Skin epidermis (tissue), 12 donors: ENCODE results near the gene CSNK2A3.
A peak's percentile ranks its signal among the peaks of the same experiment; 100 is the strongest.
"Not testable (repeated sequence)": the region's sequence is repeated elsewhere in the genome, so short reads cannot be mapped to it uniquely, and the experiment has no call there.

Source experiments
- H3K27ac ChIP-seq, 21 experiments: fragments of 200-600 bp; sonication (generic) in 11 of 21; one replicate each; pipeline ENCODE4 v1.5.0; 2020; ENCODE audit warnings: mild to moderate bottlenecking in 3 of 21, inconsistent platforms in 2 of 21, moderate library complexity in 2 of 21
- H3K4me3 ChIP-seq, 7 experiments: fragments of 200-600 bp; sonication (generic) in 2 of 7; one replicate each; pipeline ENCODE4 v1.5.0; 2020; ENCODE audit warnings: inconsistent platforms in 2 of 7, mild to moderate bottlenecking in 2 of 7, moderate library complexity in 1 of 7

CSNK2A3 gene

DNA sequence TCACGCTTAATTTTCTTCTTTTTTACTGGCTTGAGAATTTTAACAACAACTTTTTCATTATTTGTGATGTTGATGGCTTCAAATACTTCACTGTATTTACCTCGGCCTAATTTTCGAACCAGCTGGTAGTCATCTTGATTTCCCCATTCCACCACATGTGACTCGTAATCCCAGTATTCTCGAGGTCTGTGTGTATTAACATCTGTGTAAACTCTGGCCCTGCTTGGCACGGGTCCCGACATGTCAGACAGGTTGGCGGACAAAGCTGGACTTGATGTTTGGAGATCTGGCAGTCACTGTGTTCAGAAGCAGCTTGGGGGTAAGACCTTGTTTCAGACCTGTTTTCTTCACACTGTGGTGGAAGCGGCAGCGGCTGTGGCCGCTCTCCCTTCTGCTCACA, at the start of gene CSNK2A3:
Gene CSNK2A3, minus strand, starts transcription at position 373 of the 400 bp plus-strand sequence. Its CDS starts 131 bp downstream, at position 242.
- not testable (repeated sequence) for H3K27ac ChIP-seq, H3K4me3 ChIP-seq

GRCh38 chr11:11401960-11402535, 49.0 kb upstream of the CSNK2A3 start:
- Histone ChIP-seq H3K27ac (no peak overlapping the region), H3K4me3 (no peak overlapping the region)

- H3K27ac ChIP-seq, result peak overlapping the region in 1 of 21 experiments; percentile 60
Measured at GRCh38 chr11:11400635-11401232, 47.7 kb upstream of the CSNK2A3 start.

GRCh38 chr11:11400121-11400520, 47.1 kb upstream of the CSNK2A3 start:
- H3K27ac ChIP-seq, result peak overlapping the region in 1 of 21 experiments; percentile 60
- H3K4me3 ChIP-seq, result no peak overlapping the region

More at GRCh38 chr11:11400635-11401232, 47.7 kb upstream of the CSNK2A3 start:
- no peak overlapping the region for H3K4me3 ChIP-seq

DNA sequence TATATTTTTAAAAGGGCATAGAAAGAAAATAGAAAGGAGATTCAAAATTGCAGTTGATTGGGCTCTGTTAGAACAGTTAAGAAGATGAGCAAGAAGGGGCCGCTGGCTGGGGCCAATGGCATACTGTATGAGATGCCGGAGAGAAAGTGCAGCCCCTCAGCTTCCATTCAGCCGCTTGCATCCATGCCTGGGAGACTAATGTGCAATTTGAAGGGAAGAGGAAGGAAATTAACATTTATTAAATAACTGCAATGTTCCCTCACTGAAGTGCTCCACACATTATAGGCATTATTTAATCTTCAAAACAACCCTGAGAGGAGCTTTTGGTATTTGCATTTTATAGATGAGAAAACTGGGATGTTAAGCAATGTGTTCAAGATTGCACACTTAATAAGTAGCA, 44.7 kb upstream of the CSNK2A3 start:
- H3K27ac ChIP-seq, result no peak overlapping the region
- H3K4me3 ChIP-seq, result no peak overlapping the region

DNA sequence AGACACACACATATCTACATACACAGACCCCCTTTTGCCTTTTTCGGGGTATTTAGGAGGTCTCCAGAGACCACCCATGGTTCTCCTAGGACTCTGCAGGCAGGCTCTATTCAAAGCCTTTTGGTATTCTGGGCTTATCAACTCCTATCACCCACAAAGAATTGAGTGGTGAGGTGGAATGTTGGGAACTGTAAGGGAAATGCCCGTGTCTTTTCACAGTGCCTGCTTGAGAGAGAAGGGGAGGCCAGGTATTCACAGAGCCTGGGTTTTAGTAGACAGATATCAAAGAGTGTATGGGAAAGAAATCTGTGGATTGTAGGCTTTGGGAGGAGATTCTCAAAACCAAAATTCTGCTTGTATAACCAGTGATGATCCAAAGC, 44.0 kb upstream of the CSNK2A3 start:
- Histone ChIP-seq H3K27ac (no peak overlapping the region), H3K4me3 (no peak overlapping the region)

GRCh38 chr11:11396301-11397035, 43.4 kb upstream of the CSNK2A3 start:
- no peak overlapping the region for H3K4me3 ChIP-seq
- peak overlapping the region in 2 of 21 experiments; percentile 24 to 35 for H3K27ac ChIP-seq

- Histone ChIP-seq H3K27ac (no peak overlapping the region), H3K4me3 (no peak overlapping the region)
Measured at GRCh38 chr11:11395126-11395525, 42.1 kb upstream of the CSNK2A3 start.

GRCh38 chr11:11394241-11394640, 41.2 kb upstream of the CSNK2A3 start:
- no peak overlapping the region for H3K4me3 ChIP-seq
- H3K27ac ChIP-seq, result no peak overlapping the region

- H3K27ac ChIP-seq, result no peak overlapping the region
- H3K4me3 ChIP-seq, result no peak overlapping the region
Measured at GRCh38 chr11:11391796-11392463, 38.9 kb upstream of the CSNK2A3 start.

DNA sequence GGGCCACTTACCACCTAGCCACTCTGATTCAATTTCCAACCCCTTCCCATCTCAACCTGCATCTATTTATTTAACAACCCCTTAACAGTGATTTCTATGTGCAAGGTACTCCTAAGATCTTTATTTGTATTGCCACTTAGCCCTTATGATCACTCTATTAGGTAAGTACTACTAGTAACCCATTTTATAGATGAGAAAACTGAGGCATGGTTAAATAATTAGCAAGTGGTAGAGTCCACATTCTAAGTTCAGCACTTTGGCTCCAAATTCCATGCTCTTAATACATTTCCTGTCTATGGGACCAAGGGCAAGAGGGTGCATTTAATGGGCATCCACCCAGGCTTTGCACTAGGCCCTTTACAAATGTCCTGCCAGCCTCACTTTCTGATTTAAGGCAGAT, 38.1 kb upstream of the CSNK2A3 start:
- H3K27ac ChIP-seq, result no peak overlapping the region
- H3K4me3 ChIP-seq, result no peak overlapping the region

DNA sequence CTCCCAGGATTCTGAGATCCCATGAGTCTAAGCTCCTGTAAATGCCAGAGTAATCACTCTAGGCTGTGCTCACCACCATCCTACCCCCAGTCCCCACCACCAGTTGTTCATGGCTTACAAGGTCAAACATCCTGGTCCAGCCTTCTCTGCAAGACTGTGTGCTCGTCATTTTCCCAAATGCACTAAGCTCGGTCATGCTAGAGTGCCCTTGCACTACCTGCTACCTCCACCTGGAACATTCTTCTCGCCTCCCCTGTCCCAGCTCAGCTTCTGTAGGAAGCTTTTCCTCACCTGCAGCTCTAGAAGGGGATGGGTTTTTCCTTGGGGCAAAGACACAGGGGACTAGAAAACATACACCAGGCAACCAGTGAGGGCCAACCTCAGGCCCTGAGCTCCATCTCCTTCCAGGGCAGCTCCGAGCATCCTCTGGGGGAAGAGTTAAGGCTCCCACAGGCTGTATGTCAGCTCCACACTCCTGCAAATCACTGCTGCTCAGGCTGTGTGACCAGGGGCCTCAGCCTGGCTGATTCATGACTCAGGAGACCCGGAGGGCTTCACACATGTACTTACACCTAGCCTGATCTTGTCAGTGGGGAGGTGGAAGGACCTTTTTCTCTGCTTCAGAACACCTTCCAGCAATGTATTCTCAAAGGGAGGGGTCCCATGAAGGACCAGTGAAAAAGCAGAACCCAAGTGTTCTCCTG, 37.2 kb upstream of the CSNK2A3 start:
- Histone ChIP-seq H3K27ac (no peak overlapping the region), H3K4me3 (no peak overlapping the region)

DNA sequence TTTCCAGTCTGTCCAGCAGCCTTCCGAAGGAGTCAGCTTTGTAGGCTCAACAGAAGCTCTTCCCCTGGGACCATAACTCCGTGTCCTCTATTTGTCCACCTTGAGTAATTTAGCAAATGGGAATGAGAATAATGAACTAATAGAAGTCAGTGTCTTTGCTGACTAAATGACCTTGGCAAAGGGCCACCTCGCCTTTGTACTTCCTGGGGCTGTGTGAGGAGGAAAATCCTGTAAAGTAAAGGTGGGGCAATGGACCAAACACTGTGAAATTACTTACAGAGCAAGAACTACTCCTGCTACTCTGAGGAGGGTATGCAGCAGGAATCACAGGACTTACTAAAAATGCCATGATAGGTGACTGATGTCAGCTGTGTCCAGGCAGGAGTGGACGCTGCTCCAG, 36.2 kb upstream of the CSNK2A3 start:
- Histone ChIP-seq H3K4me3 (no peak overlapping the region), H3K27ac (no peak overlapping the region)

DNA sequence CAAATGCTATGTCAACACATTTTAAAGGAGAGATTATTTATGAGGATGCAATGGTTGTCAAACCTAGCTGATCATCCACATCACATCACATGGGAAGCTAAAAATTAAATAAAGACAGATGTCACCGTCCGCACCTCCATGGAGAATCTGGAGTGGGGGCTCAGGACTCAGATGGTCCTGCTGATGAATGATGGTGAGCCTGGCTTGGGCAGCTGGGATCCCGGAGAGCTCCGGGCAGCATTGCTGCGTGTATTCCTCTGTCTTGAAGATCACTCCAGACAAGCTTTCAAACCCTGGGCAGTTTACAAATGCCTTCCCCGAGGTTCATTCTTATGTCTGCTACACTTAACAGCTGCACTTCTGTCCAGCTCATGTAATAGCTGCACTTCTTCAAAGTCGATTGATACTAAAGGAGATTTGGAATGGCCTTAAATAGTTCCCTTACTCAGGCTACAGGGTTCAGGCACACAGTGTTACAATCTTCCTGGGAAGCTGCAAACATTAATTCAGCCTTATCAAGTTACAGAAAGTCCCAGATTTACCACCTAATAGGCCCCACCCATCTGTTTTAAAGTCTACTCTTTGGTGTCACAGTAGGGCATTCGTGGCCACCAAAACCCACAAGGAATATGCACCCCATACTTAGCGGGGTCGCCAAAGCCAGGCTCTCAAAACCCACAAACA, 34.7 kb upstream of the CSNK2A3 start:
- H3K27ac ChIP-seq, result no peak overlapping the region

GRCh38 chr11:11387207-11387606, 34.2 kb upstream of the CSNK2A3 start:
- Histone ChIP-seq H3K4me3 (no peak overlapping the region), H3K27ac (no peak overlapping the region)

More for the DNA sequence above, 34.7 kb upstream of the CSNK2A3 start:
- no peak overlapping the region for H3K4me3 ChIP-seq

DNA sequence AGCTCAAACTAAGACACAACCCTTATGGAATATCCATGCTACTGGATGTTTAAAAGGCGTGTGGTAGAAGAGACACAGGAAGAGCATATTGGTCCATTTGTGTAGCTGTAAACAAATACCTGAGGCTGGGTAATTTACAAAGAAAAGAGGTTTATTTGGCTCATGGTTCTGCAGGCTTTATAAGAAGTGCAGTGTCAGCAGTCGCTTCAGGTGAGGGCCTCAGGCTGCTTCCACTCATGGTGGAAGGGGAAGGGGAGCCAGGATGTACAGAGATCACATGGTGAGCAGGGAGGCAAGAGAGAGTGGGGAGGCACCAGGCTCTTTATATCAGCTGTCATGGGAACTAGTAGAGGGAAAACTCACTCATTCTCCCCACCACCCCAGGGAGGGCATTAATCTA, 31.8 kb upstream of the CSNK2A3 start:
- Histone ChIP-seq H3K4me3 (no peak overlapping the region), H3K27ac (no peak overlapping the region)

- H3K27ac ChIP-seq, result no peak overlapping the region
- no peak overlapping the region for H3K4me3 ChIP-seq
Measured at GRCh38 chr11:11383995-11384394, 30.9 kb upstream of the CSNK2A3 start.

DNA sequence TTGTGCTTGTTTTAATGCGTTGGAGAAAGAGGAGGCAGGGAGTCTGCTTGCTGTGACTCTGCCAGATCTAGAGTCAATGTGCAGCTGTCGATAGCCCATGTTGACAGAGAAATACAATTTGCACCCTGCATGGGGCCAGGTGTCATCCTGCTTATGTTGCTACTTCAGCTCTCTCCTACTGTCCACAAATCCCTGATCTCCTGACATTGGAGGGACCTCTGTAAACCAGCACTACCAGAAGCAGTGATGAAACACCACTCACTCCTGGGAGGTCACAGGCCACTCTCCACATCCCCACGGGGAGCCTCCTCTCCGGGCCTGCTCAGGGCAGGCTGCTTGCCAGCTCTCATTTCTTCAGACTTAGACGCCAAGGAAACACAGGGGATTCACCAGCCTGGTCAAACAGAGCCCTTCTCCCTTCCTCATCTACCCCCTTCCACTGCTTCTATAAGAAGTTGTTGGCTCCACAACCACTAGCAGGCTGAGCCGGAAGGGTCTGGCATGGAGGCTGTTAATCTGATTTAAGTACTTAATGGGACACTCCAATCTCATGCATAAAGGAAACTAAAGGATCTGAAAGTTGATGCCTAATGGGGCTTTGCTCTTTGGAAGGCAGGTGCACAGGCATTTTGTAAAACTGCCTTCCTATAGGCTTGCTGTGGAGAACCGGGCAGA, 29.9 kb upstream of the CSNK2A3 start:
- Histone ChIP-seq H3K27ac (no peak overlapping the region), H3K4me3 (no peak overlapping the region)
